KG1 (cell line): ENCODE measurements around the gene NTN3.
"Not testable (repeated sequence)": the region's sequence is repeated elsewhere in the genome, so short reads cannot be mapped to it uniquely, and the experiment has no call there.

Experiments
- DNase-seq: peaks from one replicate; lab custom pipeline; 2025; lab: John Stamatoyannopoulos, UW

Gene NTN3

DNA sequence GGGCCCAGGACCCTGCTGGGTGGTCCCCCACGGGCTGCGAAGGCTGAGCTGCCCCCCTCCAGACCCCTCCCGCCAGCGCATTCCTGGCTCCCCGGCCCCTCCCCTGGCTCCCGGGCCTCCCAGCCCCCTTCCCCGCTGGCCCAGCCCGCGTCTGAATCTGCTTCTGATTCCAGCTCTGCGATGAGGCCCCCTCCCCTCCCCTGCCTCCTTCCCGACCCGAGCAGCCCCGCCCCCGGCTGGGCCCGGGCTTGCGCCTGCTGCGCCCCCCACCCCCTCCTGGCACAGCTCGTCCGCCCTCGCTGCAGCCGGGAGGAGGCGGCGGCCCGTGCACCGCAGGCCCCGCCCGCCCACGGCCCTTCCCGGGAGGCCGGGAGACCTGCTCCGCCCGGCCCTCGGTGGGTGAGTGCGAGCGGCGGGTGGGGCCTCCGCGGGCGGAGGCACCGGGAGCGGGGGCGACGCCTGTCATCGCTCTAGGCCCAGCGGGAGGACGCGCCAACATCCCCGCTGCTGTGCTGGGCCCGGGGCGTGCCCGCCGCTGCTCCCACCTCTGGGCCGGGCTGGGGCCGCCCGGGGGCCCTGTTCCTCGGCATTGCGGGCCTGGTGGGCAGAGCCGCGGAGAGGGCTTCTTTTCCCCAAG, at the start of gene NTN3:
Gene NTN3 (plus strand): TSS at position 282 of the 637 bp plus-strand sequence. CDS start 405 bp downstream, outside the sequence.
- DNase-seq: no peak

DNA sequence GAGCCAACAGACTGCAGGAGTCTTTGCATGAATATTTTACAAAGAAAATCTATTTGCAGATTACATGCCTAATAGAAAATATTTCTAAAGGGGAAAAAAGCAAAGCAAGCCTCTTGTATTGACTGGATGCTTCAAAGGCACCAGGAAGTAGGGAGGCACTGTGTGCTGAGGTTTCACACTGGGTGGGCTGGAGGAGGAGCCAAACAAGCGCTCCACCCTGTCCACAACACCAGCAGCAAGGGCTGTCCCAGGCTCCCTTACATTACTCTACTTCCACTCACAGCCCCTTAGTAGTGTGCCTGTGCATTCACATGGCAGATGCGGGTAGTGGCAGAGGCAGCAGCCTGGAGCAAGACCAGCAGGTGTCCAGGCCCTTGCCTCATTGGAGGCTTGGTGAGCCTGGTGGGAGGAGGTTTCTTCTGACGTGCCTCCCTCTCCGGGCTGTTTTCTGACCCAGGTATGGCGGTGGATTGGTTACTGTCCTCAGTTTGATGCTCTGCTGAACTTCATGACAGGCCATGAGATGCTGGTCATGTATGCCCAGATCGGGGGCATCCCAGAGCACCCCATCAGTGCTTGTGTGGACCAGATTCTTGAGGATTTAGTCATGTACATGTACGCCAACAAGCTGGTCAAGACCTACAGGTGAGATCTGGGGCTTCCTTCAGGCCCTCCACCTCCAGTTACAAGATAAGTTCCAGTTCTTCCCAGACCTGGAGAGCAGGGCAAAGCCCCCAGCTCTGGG, 48.8 kb upstream of the NTN3 start:
- DNase-seq: no peak

DNA sequence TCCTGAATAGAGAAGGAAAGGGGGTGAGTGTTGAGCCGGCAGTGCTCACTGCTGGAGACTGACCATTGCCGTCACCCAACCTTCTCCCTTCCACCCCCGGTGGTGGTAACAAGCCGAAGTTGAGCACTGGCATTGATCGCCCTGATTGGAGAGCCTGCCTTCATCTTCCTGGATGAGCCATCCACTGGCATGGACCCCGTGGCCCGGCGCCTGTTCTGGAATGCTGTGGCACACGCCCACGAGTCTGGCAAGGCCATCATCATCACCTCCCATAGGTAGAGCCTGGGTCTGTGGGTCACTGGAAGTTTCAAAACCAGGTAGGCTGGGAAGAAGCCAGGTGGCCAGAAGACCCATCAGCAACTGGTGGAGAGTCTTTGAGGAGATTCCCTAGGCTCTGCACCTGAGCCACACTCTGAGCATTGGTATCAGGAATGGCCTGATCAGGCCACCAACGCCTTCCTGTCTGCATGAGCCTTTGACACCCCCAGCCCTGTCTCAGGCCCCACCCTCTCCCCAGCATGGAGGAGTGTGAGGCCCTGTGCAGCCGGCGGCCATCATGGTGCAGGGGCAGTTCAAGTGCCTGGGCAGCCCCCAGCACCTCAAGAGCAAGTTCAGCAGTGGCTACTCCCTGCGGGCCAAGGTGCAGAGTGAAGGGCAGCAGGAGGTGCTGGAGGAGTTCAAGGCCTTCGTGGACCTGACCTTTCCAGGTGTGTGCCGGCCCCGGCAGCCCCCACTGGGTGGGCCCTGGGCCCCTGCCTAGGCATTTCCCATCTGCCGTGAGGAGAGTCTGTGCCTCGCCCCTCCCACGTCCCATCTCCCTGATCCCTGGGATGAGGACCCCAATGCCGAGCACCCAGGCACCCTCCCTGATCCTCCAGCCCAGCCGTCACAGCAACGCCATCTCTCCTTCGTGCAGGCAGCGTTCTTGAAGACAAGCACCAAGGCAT, 46.8 kb upstream of the NTN3 start:
- DNase-seq: no peak

DNA sequence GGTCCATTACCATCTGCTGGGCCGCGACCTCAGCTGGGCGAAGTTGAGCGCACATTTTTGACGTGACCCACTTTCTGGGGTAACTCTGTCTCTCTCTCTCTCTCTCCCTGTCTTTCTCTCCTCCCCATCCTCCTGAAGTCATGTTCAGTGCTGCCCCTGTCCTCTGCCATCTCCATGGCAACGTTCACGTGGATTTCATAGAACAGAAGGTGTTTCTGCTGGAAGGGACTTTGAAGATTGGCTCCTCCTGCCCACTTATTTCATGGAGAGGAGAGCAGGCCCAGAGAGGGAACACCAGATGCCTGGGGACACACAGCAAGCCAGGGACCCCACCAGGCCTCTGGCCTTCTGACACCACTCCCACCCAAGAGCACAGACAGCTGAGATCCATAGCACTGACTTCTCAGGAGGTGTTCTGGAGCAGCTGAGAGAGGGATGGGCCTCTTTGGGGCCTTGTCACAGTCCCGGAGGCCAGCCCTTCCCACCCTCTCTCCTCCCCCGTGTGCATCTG, 46.0 kb upstream of the NTN3 start:
- DNase-seq: no peak

DNA sequence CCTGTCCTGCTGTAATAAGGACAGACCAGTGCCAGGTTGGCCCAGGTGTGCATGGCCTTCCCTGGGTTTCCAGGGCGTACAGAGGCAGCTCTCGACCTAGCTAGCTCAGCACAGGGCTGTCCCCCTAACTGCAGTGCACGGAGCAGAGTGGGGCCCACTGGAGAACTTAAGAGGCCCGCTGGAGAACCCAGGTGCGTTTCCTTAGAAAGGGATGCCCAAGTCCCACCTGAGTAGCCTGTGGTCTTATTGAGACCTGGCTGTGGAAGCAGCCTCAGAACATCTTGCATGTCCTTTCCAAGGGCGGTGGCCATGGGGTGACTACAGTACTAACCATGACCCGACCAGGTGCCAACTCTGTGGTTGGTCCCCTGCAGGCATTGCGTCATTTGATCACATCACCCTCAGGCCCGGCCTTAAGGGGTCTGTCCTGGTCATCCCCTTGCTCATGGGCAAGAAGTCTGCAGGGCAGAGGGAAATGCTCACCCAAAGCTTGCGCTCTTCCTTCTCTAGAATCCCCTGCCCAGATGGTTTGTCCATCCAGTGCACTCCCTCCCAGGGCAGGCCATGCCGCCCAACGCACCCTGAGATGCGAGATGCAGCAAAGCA, 45.2 kb upstream of the NTN3 start:
- no peak for DNase-seq

DNA sequence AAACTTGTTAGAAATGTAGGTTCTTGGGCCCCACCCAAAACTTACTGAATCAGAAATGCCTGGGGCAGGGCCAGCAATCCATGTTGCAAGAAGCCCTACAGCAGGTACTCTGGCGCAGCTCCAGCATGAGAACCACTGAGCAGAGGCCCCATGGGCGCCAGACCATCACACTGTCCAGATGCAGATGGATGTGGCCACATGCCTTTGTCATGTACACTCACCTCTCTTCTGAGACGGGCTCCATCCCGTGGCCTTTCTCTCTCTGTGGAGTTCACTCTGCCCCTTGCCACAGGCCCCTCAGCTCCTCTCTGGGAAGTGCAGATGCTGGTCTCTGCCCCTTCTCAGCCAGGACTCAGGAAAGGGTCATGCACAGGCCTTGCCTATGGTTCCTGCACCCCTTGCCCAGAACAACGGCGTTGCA, 44.1 kb upstream of the NTN3 start:
- no peak for DNase-seq

DNA sequence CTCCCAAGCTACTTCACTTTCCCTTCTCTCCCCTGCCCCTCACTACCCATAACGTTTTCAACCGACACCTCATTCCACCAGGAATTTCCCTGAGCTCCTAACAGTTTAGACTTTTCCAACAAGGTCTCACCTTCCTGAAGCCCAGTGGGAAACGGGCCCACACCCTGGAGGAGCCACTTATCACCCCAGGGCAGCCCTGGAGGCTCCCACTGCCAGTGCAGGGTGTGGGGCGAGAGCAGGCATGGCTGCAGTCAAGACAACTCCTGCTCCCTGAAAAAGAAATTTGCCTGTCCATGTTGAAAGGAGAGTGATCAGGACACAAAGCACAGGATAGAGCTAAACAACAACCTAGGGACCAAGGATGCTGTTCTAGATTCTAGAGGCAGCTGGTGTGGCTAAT, 43.6 kb upstream of the NTN3 start:
- no peak for DNase-seq

DNA sequence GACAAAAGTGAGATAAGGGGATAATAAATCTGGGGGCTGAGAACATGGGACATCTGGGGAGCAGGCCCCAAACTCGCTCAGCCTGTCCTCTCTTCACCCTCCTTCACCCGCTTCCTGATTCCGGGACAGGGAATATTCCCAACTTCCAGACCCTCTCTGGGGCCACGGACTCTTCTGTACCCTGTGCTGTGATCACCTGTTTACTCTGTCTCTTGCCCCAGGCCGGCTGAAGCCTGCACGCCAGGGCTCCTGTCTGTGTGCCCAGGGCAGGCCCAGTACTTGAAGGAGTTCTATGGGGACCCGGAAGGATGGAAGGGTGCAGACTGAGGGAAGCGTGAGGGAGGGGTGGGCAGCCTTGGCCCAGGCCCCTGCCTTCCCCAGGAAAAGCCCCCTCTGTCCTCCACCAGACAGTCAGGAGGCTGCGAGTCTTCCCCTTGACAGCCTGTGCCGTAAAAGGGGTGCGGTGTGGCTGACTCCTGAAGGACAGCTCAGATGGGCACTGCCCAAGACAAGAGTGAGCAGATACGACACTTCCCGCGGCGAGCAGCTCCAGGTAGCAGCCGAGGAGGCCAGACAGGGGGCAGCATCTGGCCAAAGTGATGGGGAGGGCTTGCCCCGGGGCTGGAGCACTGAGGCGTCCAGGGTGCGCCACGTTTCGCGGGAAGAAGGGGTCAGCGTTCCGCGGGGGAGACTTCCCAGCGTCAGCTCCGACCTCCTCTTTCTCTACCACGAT, 42.9 kb upstream of the NTN3 start:
- no peak for DNase-seq

DNA sequence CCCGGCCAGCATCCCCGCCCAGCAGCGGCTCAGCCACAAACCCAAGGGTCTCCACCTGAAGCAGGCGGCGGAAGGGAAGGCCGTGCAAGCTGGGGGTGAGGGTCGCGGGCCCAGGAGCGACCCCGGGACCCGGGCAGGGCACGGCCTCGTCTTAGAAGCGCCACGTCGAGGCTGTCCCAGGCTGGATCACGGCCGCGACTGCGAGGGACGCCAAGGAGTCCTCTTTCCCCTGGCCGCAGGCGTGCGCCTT, 42.4 kb upstream of the NTN3 start:
- no peak for DNase-seq

DNA sequence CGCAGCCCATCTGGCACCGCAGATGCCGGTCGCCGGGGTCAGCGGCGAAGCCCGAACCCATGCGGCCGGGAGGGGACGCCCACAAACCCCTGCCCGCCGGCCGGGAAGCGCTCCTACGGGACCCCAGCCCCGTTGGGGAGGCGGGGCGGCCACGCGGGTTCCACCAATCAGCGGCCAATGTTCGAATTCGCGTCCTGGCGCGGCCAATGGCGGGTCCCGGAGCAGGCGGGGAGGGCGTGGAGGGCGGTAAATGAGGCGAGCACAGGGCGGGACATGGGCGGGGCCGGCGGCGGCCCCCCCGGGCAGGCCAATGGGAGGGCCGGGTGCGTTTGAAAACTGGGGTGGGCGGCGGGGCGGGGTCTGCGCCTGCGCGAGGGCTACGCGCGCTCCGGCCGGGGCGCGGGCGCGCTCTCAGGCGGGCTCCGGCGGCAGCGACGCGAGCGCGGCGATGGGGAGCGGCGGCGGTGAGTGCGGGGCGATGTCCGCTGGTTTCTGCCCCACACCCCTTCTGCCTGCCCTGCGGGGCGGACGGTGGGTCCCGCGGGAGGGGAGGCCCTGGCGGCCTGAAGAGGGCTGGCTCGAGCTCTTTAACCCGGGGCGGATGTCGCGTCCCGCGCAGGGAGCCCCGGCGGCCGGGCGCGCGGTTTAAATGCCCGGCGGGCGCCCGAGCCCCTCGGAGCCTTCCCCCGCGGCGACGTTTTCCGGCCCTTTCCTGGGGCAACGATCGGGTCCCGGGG, 41.9 kb upstream of the NTN3 start, which contains the start of gene CCNF:
Gene CCNF (plus strand): TSS at position 414 of the 737 bp plus-strand sequence. CDS start 35 bp downstream, at position 449.
- peak; percentile 95 for DNase-seq

DNA sequence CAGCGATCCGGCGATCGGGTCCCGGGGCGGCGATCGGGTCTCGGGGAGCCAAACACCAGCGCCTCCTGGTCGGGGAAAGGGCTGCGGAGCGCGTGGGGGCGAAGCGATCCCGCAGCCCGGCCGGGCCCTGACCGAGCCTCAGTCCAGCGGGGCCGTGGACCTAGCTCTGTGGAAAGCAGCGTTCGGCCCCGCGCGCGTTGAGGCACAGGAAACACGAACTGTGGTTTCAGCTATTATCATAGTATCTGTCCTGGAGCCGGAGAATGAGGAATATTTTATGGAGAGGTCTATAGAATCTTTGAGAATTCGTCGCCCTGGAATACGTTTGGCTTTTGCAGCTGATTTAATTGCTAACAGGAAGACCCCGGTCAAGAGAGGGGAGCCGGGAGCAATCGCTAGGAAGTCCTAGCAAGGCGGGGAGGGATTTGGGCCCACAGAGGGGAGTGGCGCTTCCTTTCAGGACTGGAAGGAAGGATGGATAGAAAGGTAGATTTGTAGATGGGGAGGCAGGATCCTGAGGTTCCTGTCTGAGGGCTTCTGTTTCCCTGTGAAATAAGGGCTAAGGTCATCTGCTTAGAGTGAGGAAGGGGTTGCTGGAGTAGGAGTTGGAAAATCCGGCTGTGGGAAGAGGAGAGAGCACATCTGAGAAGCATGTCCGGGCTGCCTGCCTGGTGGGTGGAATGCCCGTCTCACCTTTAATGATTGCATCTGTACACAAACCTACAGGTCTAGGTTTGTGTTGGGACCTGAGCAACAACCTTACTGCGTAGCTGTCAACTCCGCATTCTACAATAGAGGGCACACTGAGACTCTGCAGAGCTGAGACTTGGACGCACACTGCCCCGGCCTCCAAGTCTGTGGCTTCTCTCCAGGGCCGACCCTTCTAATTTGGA, 41.1 kb upstream of the NTN3 start:
- no peak for DNase-seq

DNA sequence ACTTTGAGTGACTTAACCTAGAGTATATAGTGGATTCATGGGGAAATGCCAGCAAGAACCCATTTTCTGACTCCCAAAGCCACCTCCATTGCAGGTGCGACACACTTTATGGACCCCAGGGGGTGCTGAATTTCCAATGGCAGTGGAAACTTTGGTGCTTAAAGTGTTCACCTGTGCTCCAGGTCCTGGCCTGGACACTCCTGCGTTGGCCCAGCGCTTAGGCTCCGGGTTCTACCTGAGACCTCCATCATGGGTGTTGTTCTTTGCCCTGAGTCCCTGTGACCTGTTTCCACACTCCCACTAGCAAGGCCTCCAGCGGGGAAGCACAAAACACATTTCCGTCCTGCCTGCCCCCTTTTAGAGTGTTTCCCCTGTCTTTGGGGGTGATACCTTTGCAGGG, 38.8 kb upstream of the NTN3 start:
- DNase-seq: no peak

DNA sequence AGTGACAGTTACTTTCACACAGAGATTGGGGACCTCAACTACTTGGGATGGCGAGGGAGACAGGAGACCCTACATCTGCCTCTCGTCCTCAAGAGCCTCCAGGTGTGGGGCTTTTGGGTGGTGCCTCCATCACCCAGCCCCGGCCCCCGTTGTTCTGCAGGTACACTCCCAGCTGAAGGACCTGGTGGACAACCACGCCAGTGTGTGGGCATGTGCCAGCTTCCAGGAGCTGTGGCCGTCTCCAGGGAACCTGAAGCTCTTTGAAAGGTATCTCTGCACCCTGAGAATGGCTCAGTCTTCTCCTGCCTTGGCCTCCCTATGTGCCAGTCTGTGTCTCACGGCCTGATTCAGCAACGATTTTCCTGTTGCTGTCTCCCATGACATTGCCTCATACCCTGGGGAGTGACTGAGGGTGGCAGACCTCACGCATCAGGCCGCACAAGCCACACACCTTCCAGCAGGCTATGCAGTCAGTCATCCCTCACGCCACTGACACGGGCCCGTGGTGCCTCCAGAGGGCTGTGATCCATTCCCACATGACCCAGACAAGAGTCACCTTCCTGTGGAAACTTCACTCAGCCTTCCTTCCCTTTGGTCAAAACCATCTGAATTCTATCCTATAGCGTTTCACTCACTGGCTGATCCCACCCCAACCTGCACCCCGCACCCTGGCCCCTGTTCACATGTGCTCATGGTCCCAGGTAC, 38.1 kb upstream of the NTN3 start:
- DNase-seq: no peak

DNA sequence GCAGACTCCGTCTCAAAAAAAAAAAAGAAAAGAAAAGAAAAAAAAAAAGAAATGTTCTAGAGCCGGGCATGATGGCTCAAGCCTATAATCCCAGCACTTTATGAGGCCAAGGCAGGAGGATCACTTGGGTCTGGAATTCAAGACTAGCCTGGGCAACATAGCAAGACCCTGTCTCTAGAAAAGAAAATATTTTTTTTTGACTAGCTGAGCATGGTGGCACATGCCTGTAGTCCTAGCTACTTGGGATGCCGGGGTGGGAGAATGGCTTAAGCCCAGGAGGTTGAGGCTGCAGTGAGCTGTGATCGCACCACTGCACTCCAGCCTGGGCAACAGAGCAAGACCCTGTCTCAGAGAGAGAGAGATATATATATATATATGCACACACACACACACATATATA, 35.9 kb upstream of the NTN3 start:
- not testable (repeated sequence) for DNase-seq

DNA sequence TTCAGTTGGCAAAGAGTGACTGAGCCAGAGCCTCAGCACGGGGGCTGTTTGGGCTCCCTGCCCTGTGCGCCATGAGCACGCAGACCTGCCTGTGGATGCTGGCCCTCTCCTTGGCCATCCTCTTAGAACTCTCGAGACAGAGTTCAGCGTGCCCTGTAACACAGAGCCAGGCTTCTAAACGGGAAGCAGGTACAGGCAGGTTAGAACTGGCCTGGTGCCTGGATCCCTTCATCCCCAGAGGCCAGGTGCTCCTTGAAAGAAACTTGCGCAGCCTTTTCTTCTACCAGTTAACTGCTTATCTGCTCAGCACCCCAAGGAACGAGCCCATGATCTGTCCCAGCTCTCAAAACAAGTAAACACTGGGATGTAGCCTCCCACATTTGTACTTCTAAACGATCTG, 35.0 kb upstream of the NTN3 start:
- DNase-seq: no peak

DNA sequence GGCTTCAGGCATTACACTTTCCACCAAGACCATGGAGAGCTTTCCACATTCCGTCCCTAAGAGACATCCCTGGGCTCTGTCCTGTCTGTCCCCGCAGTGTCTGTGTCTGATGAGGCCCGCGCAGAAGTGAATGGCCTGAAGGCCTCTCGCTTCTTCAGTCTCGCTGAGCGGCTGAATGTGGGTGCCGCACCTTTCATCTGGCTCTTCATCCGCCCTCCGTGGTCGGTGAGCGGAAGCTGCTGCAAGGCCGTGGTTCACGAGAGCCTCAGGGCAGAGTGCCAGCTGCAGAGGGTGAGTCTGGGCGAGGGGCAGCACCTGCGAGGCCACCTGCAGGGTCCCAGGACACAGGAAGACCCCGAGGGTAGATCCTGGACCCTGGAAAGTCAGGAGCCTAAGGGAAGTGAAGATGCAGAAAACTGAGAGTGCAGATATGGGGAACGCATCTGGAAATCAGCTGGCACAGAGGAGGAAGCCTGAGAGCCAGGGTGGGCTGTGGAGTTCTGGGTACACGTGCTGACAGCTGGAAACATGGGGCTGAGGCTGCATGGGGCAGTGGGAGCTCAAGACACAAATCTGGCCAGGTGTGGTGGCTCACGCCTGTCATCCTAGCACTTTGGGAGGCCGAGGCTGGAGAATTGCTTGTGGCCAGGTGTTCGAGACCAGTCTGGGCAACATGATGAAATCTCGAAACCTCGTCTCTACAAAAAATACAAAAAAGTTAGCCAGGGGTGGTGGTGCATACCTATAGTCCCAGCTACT, 33.9 kb upstream of the NTN3 start:
- no peak for DNase-seq

DNA sequence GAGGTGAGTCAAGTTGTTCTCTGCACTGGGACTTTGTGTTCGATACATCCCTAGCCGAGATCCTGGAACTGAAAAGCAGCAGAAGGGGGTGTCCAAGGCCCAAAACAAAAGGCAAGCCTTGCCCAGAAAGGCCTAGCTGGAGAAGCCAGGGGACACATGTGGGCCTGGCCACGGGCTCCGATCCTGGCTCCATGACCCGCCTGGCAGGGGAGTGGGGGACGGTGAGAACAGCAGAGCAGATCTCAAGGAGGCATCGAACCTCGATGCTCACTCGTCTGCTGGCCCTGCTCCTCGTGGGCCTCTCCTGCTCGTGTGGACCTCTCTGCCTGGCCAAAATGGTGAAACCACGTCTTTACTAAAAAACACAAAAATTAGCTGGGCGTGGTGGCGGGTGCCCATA, 33.0 kb upstream of the NTN3 start:
- no peak for DNase-seq

DNA sequence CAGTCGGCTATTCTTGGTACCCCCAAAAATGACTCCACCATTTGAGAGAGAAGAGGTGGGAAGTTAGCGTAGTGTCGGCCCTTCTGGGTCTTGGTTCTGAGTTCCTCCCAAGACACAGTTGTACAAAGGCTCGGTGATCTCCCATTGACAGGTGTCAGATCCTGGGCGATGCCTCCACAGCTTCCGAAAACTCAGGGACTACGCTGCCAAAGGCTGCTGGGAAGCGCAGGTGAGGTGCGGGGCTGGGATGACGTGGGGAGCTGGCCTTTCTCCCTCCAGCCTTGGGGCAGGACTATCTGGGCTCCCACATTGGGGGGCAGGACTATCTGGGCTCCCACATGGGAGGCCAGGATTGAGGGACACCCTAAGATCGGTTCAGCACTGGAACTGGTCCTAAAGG, 31.5 kb upstream of the NTN3 start:
- no peak for DNase-seq
